Astrocyte of the hippocampus (primary cell): Measurements from ENCODE around the gene ZFPL1.
A peak's percentile ranks its signal among the peaks of the same experiment; 100 is the strongest.
"Not testable (repeated sequence)": the region's sequence is repeated elsewhere in the genome, so short reads cannot be mapped to it uniquely, and the experiment has no call there.

Source experiments
- DNase-seq: peaks from one replicate; pipeline ENCODE4 v3.0.0; 2011; ENCODE audit warnings: low read depth, low spot score

ZFPL1 gene

DNA sequence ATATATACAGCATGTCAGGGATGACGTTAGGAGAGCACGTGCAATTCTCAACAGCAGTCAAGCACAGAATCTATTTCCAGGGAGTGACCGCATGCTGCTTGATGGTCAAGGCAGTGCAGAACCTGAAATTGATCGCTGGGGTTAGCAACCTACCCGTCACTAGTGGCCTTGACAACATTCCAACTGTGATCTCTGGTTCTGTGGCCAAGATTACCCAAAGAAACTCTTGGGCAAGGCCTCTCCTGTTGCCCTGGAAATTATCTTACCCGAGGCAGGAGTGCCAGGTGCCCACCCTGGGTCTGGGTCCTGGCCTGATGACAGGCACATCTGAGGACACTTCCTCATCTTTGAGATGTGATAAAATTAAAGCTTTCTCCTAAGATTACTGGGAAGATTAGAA is 29.8 kb downstream of the ZFPL1 start:
- DNase-seq: no peak

DNA sequence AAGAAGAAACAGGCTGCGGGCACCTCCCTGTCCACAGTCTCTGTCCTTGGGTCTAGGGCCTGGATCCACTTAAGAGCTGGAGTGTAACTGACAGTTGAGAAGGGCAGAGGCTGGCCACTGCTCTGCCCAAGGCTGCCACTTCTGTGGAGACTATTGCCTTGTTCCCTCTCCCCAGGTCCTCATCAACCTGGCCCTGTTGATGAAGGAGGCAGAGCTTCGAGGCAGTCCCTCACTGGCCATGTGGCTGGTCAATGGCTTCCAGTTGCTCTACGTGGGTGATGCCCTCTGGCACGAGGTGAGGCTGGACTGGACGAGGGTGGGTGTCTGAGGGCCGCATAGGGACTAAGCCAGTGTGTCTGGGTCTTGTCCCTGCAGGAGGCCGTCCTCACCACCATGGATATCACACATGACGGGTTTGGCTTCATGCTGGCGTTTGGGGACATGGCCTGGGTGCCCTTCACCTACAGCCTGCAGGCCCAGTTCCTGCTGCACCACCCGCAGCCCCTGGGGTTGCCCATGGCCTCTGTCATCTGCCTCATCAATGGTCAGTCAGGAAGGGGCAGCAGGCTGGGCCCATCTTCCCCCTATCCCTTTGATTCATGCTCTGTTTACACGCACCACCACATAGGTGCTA is 30.6 kb downstream of the ZFPL1 start:
- DNase-seq: no peak

DNA sequence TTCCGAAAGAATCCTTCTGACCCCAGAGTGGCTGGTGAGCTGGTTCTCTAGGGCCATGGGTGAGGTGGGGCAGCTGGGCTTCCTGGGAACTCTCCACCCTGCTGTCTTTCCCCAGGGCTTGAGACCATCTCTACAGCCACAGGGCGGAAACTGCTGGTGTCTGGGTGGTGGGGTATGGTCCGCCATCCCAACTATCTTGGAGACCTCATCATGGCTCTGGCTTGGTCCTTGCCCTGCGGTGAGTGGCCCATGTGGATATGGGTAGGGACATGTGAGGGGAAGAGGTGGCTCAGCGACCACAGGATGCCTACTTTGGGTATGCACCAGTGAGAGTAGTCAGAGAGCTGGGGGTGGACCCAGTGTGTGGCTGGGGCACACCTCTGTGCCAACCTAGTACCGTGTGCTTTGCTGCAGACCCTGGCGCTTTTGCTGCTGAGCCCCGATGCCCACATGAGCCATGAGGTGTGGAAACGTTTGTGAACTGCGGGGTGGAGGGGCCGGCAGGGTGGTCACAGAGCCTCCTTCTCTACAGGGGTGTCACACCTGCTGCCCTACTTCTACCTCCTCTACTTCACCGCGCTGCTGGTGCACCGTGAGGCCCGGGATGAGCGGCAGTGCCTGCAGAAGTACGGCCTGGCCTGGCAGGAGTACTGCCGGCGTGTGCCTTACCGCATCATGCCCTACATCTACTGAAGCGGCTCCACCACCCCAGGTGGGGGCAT is 31.5 kb downstream of the ZFPL1 start:
- no peak for DNase-seq

DNA sequence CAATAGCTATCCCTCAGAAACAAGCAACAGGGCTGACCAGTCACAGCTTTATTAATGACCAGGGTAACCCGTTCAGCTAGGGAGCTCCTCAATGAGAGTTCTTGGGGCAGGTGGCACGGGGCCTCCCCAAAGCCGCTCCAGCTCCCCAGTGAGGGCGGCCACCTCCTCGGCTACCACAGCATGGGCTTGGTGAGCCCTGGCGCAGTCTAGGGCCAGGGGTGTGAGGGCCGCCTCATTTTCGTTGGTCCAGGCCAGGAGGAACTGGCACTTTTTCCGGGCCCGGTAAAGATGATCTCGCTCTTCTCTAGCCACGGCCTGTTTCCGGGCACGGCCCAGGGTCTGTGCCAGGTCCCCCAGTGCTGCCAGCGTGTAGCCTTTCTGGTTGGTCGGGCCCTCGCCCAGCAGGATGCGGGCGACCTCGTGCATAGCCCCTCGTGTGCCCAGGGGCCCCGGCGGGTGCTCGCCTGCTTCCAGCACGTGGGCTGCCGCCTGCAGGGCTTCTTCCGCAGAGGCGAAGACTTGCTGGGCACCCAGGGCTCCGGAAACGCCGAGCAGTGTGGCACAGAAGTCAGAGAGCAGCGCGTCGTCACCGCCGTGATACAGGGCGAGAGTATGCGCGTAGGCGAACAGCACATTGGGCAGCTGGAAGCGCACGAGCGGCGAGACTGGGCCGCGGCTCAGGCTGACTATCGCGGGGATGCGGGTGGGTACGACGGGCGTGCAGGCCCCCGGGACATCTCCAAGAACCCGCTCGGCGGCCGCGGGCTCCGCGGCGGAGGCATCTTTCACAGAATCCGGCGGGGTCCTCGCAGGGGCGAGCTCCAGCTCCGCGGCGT is 32.6 kb downstream of the ZFPL1 start:
- DNase-seq: peak; percentile 75

DNA sequence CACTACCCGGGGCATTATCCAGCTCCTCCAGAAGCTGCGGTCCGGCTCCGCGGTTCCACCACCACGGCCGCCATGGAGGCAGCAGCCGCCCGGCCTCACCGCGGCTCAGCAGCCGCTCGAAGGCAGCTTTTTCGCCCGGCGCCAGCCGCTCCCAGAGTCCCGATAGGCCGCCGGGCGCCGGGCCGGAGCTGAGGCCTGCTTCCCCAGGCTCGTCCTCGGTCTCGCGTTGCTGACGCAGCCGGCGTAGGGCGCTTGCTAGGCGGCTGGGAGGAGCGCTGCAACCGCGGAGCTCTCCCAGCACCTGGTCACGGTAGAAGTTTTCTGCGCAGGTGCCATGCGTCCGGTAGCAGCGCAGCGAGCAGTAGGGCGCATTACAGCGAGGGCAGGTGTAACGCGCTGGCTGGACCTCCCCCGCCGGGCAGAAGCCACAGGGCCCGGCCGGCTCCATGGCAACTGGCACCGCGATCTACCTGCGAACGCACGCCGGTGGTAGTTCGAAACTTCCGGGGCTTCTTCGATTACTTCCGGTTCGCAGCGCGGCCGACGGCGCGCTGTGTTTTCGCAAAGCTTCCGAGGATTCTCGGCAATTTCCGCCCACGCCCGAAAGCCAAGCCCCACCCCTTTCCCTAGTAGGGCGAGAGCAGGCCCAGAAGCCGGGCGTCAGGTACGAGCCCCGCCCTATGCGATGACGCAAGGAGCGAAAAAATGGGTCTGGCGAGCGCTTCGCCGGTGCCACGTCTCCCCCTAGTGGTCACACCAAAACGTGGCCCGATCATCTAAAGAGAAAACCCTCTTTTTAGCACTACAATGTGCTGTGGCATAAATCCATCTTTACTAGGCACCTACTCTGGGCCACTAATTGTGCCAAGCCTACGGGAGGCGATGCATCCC is 33.4 kb downstream of the ZFPL1 start, which contains the start of gene ZNHIT2:
TSS of gene ZNHIT2 (minus strand) at position 496 of the 891 bp plus-strand sequence. CDS start at position 448, 48 bp downstream.
- DNase-seq: peak; percentile 100

DNA sequence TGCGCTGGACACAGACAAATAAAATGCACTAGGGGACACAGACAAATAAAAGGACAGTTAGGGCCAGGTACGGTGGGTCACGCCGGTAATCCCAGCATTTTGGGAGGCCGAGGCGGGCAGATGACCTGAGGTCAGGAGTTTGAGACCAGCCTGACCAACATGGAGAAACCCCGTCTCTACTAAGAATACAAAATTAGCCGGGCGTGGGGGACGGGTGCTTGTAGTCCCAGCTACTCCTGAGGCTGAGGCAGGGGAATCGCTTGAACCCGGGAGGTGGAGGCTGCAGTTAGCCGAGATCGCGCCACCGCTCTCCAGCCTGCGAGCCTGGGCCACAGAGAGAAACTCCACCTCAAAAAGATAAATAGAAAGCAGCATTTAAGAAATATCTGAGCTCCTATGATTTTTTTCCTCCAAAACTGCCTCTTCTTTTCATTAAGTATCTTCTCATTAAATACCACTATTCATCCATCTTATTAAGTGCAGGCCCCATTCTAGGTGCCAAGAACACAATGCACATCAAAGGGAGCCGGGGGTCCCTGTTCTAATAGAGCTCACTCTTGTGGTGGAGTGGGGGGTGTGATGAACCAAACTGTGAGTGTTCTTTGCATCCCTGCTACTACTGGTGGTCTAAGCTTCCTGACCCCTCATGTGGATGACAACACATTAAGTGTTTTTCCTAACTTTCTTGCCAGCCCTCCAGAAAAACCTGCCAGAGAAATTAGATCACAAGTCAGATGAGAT is 34.2 kb downstream of the ZFPL1 start:
- no peak for DNase-seq

DNA sequence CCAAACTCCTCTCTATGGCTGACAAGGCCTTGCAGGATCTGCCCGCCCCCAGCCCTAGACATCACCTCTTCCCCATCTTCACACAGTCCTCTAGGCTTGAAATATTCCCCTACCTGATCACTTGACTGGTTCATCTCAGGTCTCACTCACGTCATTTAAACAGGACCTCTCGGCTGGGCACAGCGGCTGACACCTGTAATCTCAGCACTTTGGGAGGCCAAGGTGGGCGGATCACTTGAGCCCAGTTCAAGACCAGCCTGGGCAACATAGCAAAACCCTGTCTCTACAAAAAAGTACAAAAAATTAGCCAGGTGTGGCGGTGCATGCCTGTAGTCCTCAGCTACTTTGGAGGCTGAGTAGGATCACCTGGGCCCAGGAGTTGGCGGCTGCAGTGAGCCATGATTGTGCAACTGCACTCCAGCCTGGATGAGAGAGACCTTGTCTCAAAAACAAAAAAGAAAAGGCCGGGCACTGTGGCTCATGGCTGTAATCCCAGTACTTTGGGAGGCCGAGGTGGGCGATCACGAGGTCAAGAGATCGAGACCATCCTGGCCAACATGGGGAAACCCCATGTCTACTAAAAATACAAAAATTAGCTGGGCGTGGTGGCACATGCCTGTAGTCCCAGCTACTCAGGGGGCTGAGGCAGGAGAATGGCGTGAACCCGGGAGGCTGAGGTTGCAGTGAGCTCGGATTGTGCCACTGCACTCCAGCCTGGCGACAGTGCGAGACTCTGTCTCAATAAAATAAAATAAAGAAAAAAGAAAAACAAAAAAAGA is 35.1 kb downstream of the ZFPL1 start:
- not testable (repeated sequence) for DNase-seq

DNA sequence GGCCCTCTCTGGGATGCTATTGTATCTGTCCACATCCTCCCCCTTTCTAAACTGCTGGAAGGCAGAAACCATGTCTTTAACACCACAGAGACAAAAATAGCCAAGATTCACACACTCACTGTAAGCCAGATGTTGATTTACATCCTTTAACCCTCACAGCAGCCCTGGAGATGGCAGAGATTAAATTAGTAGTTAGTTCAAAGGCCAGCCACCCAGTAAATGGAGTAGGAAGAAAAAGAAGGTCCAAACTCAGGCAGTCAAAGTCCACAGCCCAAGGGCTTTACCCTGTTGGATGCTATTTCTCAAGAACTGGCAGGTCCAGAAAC is 35.6 kb downstream of the ZFPL1 start:
- DNase-seq: no peak

DNA sequence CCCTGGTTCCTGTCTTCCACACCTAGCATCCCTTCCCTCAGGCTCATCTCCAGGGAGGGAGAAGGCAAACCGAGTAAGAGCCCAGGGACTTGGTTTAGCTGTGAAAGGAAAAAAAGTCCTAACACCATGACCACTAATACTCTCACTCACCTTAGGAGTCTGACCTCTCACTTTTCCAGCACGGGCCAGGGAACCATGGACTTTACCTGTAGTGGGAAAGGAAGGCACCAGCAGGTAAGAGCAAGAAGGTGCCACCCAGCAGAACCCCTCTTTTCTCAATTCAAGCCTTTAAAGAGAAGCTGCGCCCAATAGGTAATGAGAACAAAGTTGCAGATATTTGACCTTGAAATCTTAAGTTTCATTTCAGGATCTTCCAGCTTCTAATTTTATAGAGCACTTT is 36.8 kb downstream of the ZFPL1 start:
- no peak for DNase-seq

DNA sequence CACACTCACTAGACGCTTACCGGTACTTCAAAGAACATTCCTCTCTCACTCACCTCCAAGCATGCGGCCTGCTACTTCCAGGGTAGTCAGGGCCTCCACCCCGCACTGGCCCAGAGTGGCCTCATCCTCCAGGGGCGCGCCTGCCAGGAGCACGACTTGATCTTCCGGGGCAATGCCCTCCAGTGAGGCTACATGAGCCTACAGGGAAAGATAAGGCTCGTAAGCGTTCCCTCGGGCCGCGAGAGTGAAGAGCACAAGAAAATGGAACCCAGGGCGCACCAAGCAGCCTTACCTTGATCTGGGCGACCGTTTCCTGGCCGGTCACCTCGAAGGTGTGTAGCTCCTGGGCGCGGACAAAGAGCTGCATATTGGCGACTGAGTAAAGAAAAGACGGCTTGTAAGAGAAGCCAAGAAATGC is 37.4 kb downstream of the ZFPL1 start:
- DNase-seq: peak; percentile 31

DNA sequence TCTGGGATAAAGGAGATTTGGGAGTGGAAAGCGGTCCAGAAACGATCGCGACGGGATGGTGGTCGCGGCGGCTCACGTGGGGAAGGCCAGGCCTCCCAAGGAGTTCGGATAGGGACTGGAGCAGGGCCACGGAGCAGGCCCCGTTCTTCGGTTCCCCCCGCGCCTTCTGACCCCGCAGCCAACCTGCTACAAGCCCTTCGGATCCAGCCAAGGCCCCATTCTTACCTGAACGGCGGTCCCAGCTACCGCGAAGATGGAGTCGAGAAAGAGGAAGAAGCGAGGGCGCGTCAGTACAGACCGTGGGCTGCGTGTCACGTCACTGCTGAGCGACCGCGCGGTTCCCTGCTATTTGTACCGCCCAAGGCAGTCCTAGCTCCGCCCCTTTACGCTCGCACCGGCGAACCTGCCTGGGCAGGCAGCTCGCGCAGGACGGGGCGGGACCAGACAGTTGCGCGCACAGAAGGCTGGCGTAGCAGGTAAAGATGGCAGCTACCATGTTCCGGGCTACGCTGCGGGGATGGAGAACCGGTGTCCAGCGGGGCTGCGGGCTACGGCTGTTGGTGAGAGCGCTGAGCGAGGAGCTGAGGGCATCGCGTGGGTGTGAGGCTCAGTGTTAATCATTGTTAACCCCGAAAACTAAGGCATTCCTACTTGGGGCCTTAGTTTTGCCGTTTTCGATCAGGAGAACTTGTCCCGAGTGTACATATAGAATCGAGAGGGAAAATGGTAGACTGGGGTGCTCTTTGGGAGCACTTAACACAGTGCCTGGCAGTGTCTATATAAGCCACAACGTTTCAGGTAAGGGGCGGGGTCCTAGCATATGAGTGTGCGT is 38.1 kb downstream of the ZFPL1 start, which contains the start of the genes FAU and MRPL49:
TSS of gene FAU (minus strand) at position 270 of the 832 bp plus-strand sequence. CDS start 321 bp downstream, outside the sequence.
TSS of gene MRPL49 (plus strand) at position 457 of the 832 bp plus-strand sequence. CDS start at position 483, 26 bp downstream.
- DNase-seq: peak; percentile 99

DNA sequence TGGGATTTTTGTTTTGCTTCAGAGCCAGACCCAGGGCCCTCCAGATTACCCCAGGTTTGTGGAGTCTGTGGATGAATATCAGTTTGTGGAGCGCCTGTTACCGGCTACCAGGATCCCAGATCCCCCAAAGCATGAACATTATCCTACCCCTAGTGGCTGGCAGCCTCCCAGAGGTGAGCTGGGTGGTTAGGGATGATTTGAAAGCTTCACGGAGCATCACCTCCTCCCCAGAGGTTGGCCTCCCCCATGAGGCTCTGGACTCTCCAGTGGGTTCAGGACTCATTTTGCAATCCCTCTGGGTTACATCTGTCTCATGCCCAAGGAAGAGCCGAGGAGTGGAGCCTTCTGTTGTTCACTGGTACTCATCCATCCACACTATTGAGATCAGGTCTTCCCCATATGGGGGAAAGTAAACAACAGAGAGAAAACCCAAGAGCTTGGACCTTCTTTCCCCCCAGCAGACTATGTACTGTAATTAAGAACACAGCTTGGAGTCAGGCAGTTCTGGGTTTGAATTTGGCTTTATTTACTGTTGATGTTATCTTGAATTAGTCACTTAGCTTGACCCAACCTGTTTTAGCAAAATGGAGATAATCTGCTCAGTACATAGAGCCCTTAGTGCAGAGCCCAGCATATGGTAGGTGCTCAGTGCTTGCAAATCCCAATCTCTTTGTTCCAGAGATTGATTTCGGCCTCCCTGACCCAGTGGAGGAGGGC is 40.6 kb downstream of the ZFPL1 start:
- no peak for DNase-seq

DNA sequence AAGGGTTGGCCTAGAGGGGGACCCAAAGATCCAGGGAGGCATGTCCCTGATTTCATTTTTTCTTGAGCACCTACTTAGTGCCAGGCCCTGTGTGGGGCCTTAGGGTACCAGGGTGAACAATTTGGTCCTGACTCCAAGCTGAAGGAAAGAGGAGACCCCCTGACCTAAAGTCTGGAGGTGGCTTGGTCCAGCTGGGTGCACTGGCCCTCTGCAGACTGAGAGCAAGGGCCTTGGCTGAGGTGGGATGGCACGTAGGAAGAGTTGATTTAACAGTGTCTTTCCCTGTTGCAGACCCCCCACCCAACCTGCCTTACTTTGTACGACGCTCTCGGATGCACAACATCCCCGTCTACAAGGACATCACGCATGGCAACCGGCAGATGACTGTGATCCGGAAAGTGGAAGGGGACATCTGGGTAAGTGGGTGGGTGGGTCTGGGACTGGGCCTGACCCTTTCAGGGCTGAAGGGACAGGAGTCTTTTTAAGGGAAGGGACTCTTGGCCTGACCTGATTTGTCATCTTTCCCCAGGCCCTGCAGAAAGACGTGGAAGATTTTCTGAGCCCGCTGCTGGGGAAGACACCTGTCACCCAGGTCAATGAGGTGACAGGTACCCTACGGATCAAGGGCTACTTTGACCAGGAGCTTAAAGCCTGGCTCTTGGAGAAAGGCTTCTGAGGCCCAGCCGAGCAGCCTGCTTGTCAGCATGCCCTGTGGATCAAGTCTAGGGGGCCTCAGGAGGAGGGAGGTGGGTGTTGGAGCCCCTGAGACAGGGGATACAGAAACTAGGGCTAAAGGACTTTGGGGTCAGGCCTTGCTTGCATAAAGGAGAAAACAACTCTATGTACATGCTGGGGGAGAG is 41.4 kb downstream of the ZFPL1 start:
- DNase-seq: no peak

DNA sequence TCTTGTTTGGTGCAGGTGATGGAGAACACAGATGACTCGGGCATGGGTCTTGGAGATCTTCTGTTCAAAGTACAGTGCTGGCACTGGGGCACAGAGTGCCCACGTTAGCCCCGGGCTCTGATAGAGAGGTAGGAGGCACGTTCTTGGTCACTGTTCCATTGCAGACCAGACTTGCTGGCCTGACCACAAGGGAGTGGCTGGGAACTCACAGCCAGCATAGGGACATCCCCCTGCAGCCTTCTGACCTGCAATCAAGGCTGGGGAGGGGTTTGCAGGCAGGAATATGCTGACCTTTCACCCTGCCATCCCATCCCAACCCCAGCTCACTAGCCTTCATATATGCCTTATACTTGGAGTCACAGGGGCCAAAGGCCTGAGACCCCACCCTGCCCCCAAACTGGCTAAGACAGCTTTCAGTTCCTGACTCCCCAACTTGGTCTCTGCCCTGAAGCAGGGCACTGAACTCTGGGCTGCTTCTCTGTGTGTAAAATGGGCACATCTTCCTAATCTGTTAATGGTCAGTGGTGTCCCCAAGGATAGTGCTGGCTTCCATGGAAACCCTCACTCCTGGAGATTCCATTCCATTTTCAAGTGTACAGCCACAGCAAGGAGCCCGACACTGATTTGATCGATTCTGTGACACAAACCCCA is 42.7 kb downstream of the ZFPL1 start:
- DNase-seq: no peak

DNA sequence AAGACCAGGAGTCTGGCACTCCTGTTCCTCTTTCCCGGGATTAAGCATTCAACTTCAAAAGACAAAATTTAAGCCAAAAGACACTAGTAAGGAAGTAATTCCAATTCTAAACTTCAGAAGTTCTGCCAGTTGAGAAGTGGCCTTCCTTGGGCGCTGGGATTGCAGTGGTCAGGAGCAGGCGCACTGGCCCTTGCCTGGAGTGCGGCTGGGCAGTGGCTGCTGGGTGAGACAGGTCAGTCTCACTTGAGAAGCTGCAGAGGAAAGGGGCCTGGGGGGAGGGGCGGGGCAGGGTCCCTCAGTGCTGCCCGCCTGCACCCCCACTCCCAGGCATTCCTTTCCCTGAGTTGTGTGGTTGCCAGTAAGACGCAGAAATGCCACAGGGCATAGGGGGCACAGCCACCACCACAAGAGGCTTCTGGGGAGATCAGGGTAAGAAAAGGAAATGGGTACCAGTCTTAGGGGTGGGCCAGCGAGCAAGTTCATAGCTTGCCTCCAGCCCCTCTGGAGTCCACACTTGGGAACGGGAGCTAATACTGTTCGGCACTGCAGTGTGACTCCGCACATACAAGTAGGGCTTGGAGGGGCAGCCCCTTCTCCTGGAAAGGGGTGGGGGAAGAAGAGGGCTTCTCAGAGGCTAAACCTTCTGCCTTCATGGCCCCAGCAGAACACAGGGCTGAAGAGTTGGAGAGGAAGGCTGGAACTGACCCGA is 43.6 kb downstream of the ZFPL1 start:
- no peak for DNase-seq
